ENCODE measurements around the gene PADI4. TPM values are rescaled to one million over a fixed set of nuclear protein-coding genes. Genes with fewer than 3 reads are reported as not detected.

PADI4 gene
- total and polyA plus RNA-seq, 2 of the 8 experiments (the other 6 are each of a cell fraction or from before 2014, with no cell fraction given): 0.29 TPM; not detected in 1

- no peaks in the 10 kb centered on the region for H3K79me1 ChIP-seq (ENCODE audit: low read depth, low read length)
- no peak overlapping the region for H2AK5ac ChIP-seq (ENCODE audit: low read depth, low read length)
- DNase-seq (ENCODE audit: low read depth in 1 of 2, low spot score in 2 of 2) (no peak), FAIRE-seq (no peak)
- no peak overlapping the region for H3K56ac ChIP-seq (replicated peaks; ENCODE audit: insufficient read length, low read depth, low read length)
- no peak overlapping the region for H3K4me3 ChIP-seq (ENCODE audit: extremely low read depth in 1 of 4, insufficient read depth in 2 of 4, low read depth in 3 of 4, low read length in 4 of 4)
- H2BK20ac ChIP-seq (ENCODE audit: low read length): no peak overlapping the region
- H3K4ac ChIP-seq (replicated peaks; ENCODE audit: insufficient read length, low read depth, low read length): no peak overlapping the region
- H3K79me2 ChIP-seq (ENCODE audit: control insufficient read depth in 1 of 2, insufficient read depth in 2 of 2, low read length in 2 of 2): no peaks in the 10 kb centered on the region
- H2AFZ ChIP-seq (ENCODE audit: low read length): no peak overlapping the region
- WGBS, 2 experiments (ENCODE audit: extremely low coverage in 1 of 2, insufficient coverage in 1 of 2, insufficient read length in 1 of 2, insufficient replicate concordance in 2 of 2, low coverage in 1 of 2, low lambda C conversion rate in 2 of 2, missing lambda C conversion rate in 1 of 2): 71% methylated on average over 4 of the region's 4 CpGs; no CpG with 5 or more reads in 1 of the 2 experiments
- H3K14ac ChIP-seq (ENCODE audit: insufficient read length): no peak overlapping the region
- H3K36me3 ChIP-seq (ENCODE audit: control insufficient read depth in 2 of 4, insufficient read depth in 4 of 4, low read length in 3 of 4): no peaks in the 10 kb centered on the region
- CTCF ChIA-PET (ENCODE audit: partially characterized antibody): interaction anchor here (0.6 to 1.6 kb wide), 5 partner anchors 19 to 174 kb away, joined by 3 to 4 read pairs (median 4); no protein-coding TSS in a partner anchor
- no peak overlapping the region for H3K18ac ChIP-seq (ENCODE audit: extremely low read depth, low read length)
- H2BK15ac ChIP-seq (ENCODE audit: low read length): no peak overlapping the region
- no peak overlapping the region for H3K9ac ChIP-seq (replicated peaks in 1 of 4; ENCODE audit: extremely low read depth in 1 of 4, low read depth in 3 of 4, low read length in 3 of 4)
- H3K23ac ChIP-seq (ENCODE audit: insufficient read length): no peak overlapping the region
- no peak overlapping the region for H4K8ac ChIP-seq (ENCODE audit: extremely low read depth, insufficient read depth, low read length)
- no peak overlapping the region for H3K4me2 ChIP-seq (ENCODE audit: insufficient read depth in 1 of 2, low read depth in 2 of 2, low read length in 2 of 2)
- no peak overlapping the region for H2BK120ac ChIP-seq (replicated peaks; ENCODE audit: low read depth, low read length)
- H3K4me1 ChIP-seq (replicated peaks in 1 of 4; ENCODE audit: control insufficient read depth in 3 of 4, insufficient read depth in 4 of 4, low read length in 3 of 4): no peaks in the 10 kb centered on the region
- H4K91ac ChIP-seq (replicated peaks; ENCODE audit: insufficient read length, low read length): no peak overlapping the region
- no peaks in the 10 kb centered on the region for H3K23me2 ChIP-seq (ENCODE audit: low read depth, low read length)
- no peak overlapping the region for H2BK12ac ChIP-seq (ENCODE audit: low read depth, low read length)
- no peak overlapping the region for H2BK5ac ChIP-seq (ENCODE audit: low read depth, low read length)
- POLR2A ChIA-PET (ENCODE audit: partially characterized antibody): interaction anchor here (0.6 to 1.5 kb wide), 2 partner anchors 13 to 17 kb away, joined by 3 to 4 read pairs; no protein-coding TSS in a partner anchor
- H3K27ac ChIP-seq (ENCODE audit: low read depth, low read length): no peak overlapping the region
- no peaks in the 10 kb centered on the region for H3K27me3 ChIP-seq (replicated peaks in 1 of 4; ENCODE audit: control insufficient read depth in 3 of 4, extremely low read depth in 1 of 4, insufficient read depth in 3 of 4, low read length in 3 of 4)
- no peak overlapping the region for H4K5ac ChIP-seq (ENCODE audit: insufficient read length, low read depth, low read length)
- H3K9me3 ChIP-seq (ENCODE audit: insufficient read depth in 2 of 2, low read depth in 1 of 2, low read length in 1 of 2): no peaks in the 10 kb centered on the region
- no peaks in the 10 kb centered on the region for H4K20me1 ChIP-seq (replicated peaks in 1 of 2; ENCODE audit: control insufficient read depth in 1 of 2, insufficient read depth in 2 of 2, low read length in 2 of 2)
- TF ChIP-seq EP300 (IDR thresholded peaks at IDR 0.05; ENCODE audit: borderline replicate concordance in 1 of 2, low read depth in 2 of 2, low read length in 2 of 2) (no peak), JUND (IDR thresholded peaks at IDR 0.05; ENCODE audit: low read length) (no peak), CBX8 (IDR thresholded peaks at IDR 0.05; ENCODE audit: borderline replicate concordance, low read depth, low read length) (no peak), JUN (IDR thresholded peaks at IDR 0.05; ENCODE audit: low read depth, low read length) (no peak), POLR2AphosphoS5 (IDR thresholded peaks at IDR 0.05; ENCODE audit: low read depth, low read length) (no peak), BCL11A (IDR thresholded peaks at IDR 0.05; ENCODE audit: low read depth in 2 of 2, low read length in 2 of 2) (no peak), NRF1 (IDR thresholded peaks at IDR 0.05; ENCODE audit: low read depth, low read length) (no peak), E2F6 (IDR thresholded peaks at IDR 0.05) (no peak), SIX5 (IDR thresholded peaks at IDR 0.05; ENCODE audit: low read depth, low read length) (no peak), NANOG (IDR thresholded peaks at IDR 0.05; ENCODE audit: insufficient read depth, low read depth, low read length, poor library complexity, severe bottlenecking) (no peak)
Measured at GRCh38 chr1:17295292-17295691, 12.7 kb upstream of the PADI4 start.

Data from H1 (cell line).